Keratinocyte (primary cell): ENCODE measurements around the gene ELF1. TPM values are rescaled to one million over a fixed set of nuclear protein-coding genes. Genes with fewer than 3 reads are reported as not detected.
A peak's percentile ranks its signal among the peaks of the same experiment; 100 is the strongest.

ENCODE experiments used
- DNase-seq: peaks from one replicate; pipeline ENCODE4 v3.0.0-alpha.2; 2011; ENCODE audit warnings: low read depth, missing footprints, low spot score
- FAIRE-seq: peaks from 2 replicates; lab custom pipeline; 2011; peaks lifted over from hg19 to GRCh38; lab: Jason Lieb, UNC
- H2AFZ ChIP-seq: 2 replicates; pipeline ENCODE4 v1.6.0; 2012; ENCODE audit warnings: low read length, control low read depth, inconsistent platforms; ENCODE audit not compliant: control insufficient read depth
- H3K27ac ChIP-seq: 2 replicates; pipeline ENCODE4 v1.5.1; 2011; ENCODE audit warnings: low read length; ENCODE audit not compliant: control insufficient read depth, insufficient read depth
- H3K27me3 ChIP-seq: 3 replicates; pipeline ENCODE4 v1.6.0; 2011; ENCODE audit warnings: low read length; ENCODE audit not compliant: control insufficient read depth, insufficient read depth; ENCODE audit errors: extremely low read depth
- H3K36me3 ChIP-seq, 2 experiments: 2 replicates in 1 of 2; 3 replicates in 1 of 2; pipeline ENCODE4 v1.5.1; 2011; ENCODE audit warnings: low read length in 2 of 2, mild to moderate bottlenecking in 1 of 2; ENCODE audit not compliant: control insufficient read depth in 2 of 2, insufficient read depth in 2 of 2; ENCODE audit errors: extremely low read depth in 1 of 2
- H3K4me1 ChIP-seq: 3 replicates; pipeline ENCODE4 v1.5.1; 2011; ENCODE audit warnings: low read length; ENCODE audit not compliant: control insufficient read depth, insufficient read depth; ENCODE audit errors: extremely low read depth
- H3K4me2 ChIP-seq: 3 replicates; pipeline ENCODE4 v1.6.0; 2011; ENCODE audit warnings: low read depth, low read length; ENCODE audit not compliant: control insufficient read depth, insufficient read depth; ENCODE audit errors: extremely low read depth
- H3K4me3 ChIP-seq, 3 experiments: fragments of 200-600 bp in 1 of 3; sonication (generic) in 1 of 3; 2 replicates in 2 of 3; 3 replicates in 1 of 3; pipeline ENCODE4 v1.5.1; 2011 to 2016; ENCODE audit warnings: low read length in 3 of 3, mild to moderate bottlenecking in 3 of 3, control low read depth in 2 of 3, inconsistent platforms in 1 of 3, low read depth in 1 of 3, mixed read lengths in 1 of 3, mixed run types in 1 of 3, moderate library complexity in 1 of 3; ENCODE audit not compliant: control insufficient read depth in 2 of 3, insufficient read depth in 2 of 3; ENCODE audit errors: extremely low read depth in 1 of 3
- H3K79me2 ChIP-seq: 2 replicates; pipeline ENCODE4 v1.6.0; 2012; ENCODE audit warnings: low read length; ENCODE audit not compliant: control insufficient read depth, insufficient read depth
- H3K9ac ChIP-seq: 3 replicates; pipeline ENCODE4 v1.6.0; 2011; ENCODE audit warnings: low read length; ENCODE audit not compliant: control insufficient read depth, insufficient read depth; ENCODE audit errors: extremely low read depth
- H3K9me1 ChIP-seq: 3 replicates; pipeline ENCODE4 v1.6.0; 2011; ENCODE audit warnings: low read length; ENCODE audit not compliant: control insufficient read depth, insufficient read depth; ENCODE audit errors: extremely low read depth
- H3K9me3 ChIP-seq: 2 replicates; pipeline ENCODE4 v1.5.1; 2012; ENCODE audit warnings: low read depth, low read length; ENCODE audit not compliant: control insufficient read depth
- H4K20me1 ChIP-seq: 3 replicates; pipeline ENCODE4 v1.6.0; 2011; ENCODE audit warnings: low read length; ENCODE audit not compliant: control insufficient read depth, insufficient read depth; ENCODE audit errors: extremely low read depth
- EZH2 ChIP-seq: IDR thresholded peaks from one replicate; pipeline ENCODE4 v1.6.1; 2012; ENCODE audit warnings: inconsistent platforms, mild to moderate bottlenecking, low read length, moderate library complexity
- dilution Hi-C: fragments of 300-500 bp; cut with MboI; formaldehyde crosslinking; loops from one replicate; pipeline ENCODE4 v1.7.0; 2020; ENCODE audit warnings: low sequenced_read_pairs; ENCODE audit not compliant: extremely low pct_ligation_motif_present
- polyA plus RNA-seq, 5 experiments: library from polyadenylated mRNA; depleted of rRNA in 3 of 5; stranded (reverse) in 3 of 5; stranded (forward) in 1 of 5; unstranded in 1 of 5; fragments of >200 nt; gene quantifications; 1 replicate in 1 of 5; 2 replicates in 3 of 5; 3 replicates in 1 of 5; pipeline versions ENCODE4 v1.2.1 to v1.2.3, GENCODE V29; 2011 to 2012; ENCODE audit warnings: missing spikeins in 2 of 5, low read depth in 1 of 5, low replicate concordance in 1 of 5
- TF ChIP-seq, protein P1 (sequence below), 3 experiments: IDR thresholded peaks in 1 of 3; conservative IDR thresholded peaks in 1 of 3; optimal IDR thresholded peaks in 1 of 3; 2 replicates in 2 of 3; 3 replicates in 1 of 3; pipeline versions ENCODE3 to v1.5.1; 2011; ENCODE audit warnings: low read length in 3 of 3, mild to moderate bottlenecking in 3 of 3, moderate library complexity in 2 of 3, control low read depth in 1 of 3, inconsistent platforms in 1 of 3; ENCODE audit not compliant: insufficient read depth in 2 of 3; ENCODE audit errors: extremely low read depth in 1 of 3

The ELF1 gene
- polyA plus RNA-seq, 1 donor (not counting 4 experiments of a cell fraction or from before 2014, with no cell fraction given) = 57.6 TPM

DNA sequence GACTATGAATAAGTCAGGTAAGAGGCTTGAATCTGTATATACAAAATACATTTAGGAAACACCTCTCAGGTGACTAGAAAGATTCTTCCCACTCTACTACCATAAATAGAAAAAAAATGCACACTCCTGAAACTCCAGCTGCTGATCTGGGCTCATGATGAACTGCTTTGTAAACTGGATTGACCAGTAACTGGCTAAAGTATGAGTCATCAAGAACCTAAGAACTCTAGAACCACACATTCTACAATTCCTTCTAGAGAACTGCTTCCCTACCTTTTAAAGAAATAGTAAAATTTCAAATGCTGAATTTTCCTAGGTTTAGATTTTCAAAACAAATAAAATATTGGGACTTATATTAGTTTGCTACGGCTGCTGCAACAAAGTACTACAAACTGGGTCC is 55.2 kb downstream of the ELF1 start:
- Histone ChIP-seq H3K27me3 (no peaks in the 10 kb centered on the region), H3K79me2 (peaks cover 85% of the 10 kb centered on the region)
- peak; percentile 53 for FAIRE-seq

DNA sequence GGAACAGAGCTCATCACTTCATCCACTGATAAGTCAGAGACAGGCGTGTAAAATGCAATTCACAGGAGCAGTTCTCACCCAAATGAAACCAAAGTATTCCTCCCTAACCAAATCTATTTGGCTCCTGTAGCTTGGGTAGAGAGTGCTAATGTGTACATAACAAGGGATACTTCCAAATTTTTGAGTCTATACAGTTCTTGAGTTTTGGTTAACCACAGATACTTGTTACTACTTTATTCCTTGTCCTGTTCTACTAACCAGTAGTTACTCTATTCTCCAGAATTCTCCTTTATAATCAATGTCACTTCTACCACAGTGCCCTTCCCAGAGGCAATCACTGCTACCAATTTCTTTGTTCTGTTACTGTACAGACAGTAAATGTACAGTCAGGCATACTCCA is 57.3 kb downstream of the ELF1 start:
- DNase-seq = no peak
- TF ChIP-seq, protein P1, sequence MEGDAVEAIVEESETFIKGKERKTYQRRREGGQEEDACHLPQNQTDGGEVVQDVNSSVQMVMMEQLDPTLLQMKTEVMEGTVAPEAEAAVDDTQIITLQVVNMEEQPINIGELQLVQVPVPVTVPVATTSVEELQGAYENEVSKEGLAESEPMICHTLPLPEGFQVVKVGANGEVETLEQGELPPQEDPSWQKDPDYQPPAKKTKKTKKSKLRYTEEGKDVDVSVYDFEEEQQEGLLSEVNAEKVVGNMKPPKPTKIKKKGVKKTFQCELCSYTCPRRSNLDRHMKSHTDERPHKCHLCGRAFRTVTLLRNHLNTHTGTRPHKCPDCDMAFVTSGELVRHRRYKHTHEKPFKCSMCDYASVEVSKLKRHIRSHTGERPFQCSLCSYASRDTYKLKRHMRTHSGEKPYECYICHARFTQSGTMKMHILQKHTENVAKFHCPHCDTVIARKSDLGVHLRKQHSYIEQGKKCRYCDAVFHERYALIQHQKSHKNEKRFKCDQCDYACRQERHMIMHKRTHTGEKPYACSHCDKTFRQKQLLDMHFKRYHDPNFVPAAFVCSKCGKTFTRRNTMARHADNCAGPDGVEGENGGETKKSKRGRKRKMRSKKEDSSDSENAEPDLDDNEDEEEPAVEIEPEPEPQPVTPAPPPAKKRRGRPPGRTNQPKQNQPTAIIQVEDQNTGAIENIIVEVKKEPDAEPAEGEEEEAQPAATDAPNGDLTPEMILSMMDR (optimal IDR thresholded peaks at IDR 0.05 in 1 of 3, IDR thresholded peaks at IDR 0.05 in 1 of 3, conservative IDR thresholded peaks at IDR 0.05 in 1 of 3; ENCODE audit: extremely low read depth in 1 of 3, insufficient read depth in 2 of 3, low read length in 3 of 3) = no peak
- TF ChIP-seq EZH2 = no peak
- Histone ChIP-seq H3K4me1 (peaks cover 17% of the 10 kb centered on the region), H3K9me1 (peaks cover 2% of the 10 kb centered on the region), H3K27ac (no peak overlapping the region), H2AFZ (no peak overlapping the region), H3K27me3 (no peaks in the 10 kb centered on the region), H3K4me3 (no peak overlapping the region), H3K36me3 (peaks cover 4 to 7% of the 10 kb centered on the region in 2 experiments), H3K4me2 (no peak overlapping the region), H3K9ac (no peak overlapping the region), H3K79me2 (peaks cover 77% of the 10 kb centered on the region), H4K20me1 (no peaks in the 10 kb centered on the region), H3K9me3 (no peaks in the 10 kb centered on the region)
- dilution Hi-C loops = no loop called here
- FAIRE-seq = no peak

More for the DNA sequence above, 55.2 kb downstream of the ELF1 start:
- peak; percentile 54 for DNase-seq
- TF ChIP-seq, protein P1 (optimal IDR thresholded peaks at IDR 0.05 in 1 of 3, IDR thresholded peaks at IDR 0.05 in 1 of 3, conservative IDR thresholded peaks at IDR 0.05 in 1 of 3; ENCODE audit: extremely low read depth in 1 of 3, insufficient read depth in 2 of 3, low read length in 3 of 3) = no peak
- no peak for TF ChIP-seq EZH2
- H2AFZ ChIP-seq = no peak overlapping the region
- H3K4me1 ChIP-seq = peaks cover 17% of the 10 kb centered on the region
- peaks cover 0 to 3% of the 10 kb centered on the region in 2 experiments for H3K36me3 ChIP-seq
- H3K9me1 ChIP-seq = peaks cover 3% of the 10 kb centered on the region
- no peak overlapping the region for H3K9ac ChIP-seq
- dilution Hi-C loops = no loop called here
- no peaks in the 10 kb centered on the region for H3K9me3 ChIP-seq
- H4K20me1 ChIP-seq = no peaks in the 10 kb centered on the region
- peak overlapping the region; percentile 53 for H3K4me2 ChIP-seq
- peak overlapping the region; percentile 47 for H3K27ac ChIP-seq
- H3K4me3 ChIP-seq = no peak overlapping the region
